ENCODE results near the gene ENDOD1. TPM values are rescaled to one million over a fixed set of nuclear protein-coding genes. Genes with fewer than 3 reads are reported as not detected.

ENDOD1 gene
- 28.2 and 30.3 TPM in 2 replicates for total RNA-seq

DNA sequence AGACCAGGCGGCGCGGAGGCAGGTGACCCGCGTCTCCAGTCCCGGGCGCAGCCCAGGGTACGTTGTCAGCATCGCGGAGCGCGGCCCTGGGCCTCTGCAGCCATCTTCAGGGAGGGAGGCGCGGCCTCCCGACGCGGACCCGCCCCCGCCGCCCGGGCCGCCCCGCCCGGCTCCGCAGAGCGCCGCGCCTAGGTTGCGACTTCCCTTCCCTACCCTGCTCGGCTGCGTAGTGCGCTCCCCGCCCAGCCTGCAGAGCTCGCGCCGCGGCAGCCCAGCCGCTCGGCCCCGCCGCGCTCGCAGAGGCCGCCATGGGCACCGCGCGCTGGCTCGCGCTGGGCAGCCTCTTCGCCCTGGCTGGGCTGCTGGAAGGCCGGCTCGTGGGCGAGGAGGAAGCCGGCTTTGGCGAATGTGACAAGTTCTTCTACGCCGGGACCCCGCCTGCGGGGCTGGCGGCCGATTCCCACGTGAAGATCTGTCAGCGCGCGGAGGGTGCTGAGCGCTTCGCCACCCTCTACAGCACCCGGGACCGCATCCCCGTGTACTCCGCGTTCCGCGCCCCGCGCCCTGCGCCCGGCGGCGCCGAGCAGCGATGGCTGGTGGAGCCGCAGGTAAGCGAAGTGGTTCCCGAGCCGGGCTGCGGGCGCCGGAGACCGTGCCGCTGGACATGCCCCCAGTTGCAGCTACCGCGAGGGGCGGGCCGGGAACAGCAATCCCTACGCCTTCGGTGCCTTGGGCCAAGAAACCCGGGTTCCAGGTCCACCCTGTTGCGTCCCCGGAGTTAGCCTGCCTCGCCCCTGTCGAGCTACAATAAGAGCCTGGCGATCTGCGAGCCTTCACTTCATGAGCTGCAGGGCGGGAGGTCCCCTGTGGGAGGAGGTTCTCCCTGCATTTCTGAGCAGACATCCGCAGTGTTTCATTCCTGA is at the start of gene ENDOD1:
TSS of gene ENDOD1 (plus strand) at position 227 of the 923 bp plus-strand sequence. CDS start at position 309, 82 bp downstream.

DNA sequence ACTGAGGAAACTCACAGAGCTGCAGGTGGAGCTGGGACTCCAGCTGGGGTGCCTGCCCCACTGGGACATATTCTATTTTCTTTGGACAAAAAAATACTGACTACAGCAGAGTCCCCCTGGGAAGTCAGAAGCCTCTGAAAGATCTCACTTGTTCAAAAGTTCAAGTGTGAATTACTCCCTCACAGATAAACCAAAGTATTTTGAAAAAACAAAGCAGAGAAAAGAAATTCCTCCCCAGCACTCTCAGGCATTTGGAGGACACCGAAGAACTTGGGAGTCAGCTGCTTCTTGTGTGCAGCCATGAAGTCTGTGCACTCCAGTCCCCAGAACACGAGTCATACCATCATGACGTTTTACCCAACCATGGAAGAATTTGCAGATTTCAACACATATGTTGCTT is 40.5 kb upstream of the ENDOD1 start, which contains the start of gene KDM4F:
TSS of gene KDM4F (plus strand) at position 301 of the 400 bp plus-strand sequence.

DNA sequence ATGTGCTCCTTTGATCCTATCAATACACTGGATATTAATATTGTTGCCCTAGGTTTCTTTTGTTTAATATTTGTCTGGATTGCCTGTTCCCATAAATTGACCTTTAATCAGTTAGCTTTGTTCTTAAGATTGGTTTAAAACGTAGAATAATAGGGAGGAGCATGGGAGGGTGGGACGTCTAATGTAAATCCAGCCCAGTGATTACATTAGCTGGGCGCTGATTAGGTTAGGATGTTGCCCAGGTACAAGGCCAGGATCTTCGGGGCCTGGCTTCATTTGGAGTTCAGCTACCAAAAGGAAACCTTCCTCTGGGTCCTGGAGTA is 23.0 kb upstream of the ENDOD1 start, which contains the start of gene SRSF8:
TSS of gene SRSF8 (plus strand) at position 204 of the 323 bp plus-strand sequence. CDS start 308 bp downstream, outside the sequence.

Other genes with a start within 250 kb of the ENDOD1 start
- 41.1 and 48.3 TPM in 2 replicates for gene CWC15, start 116.3 kb upstream of the ENDOD1 start, total RNA-seq
- gene KDM4D, start 116.1 kb upstream of the ENDOD1 start, total RNA-seq = 0.09 and 0.47 TPM in 2 replicates
- under 0.01 TPM in 1 of 2 replicates, not detected in the other for gene KDM4E, start 64.6 kb upstream of the ENDOD1 start, total RNA-seq
- gene KDM4F, start 40.4 kb upstream of the ENDOD1 start, total RNA-seq = not detected in 2 replicates
- 6.9 and 8.5 TPM in 2 replicates for gene SRSF8, start 22.9 kb upstream of the ENDOD1 start, total RNA-seq
- 26.4 and 35.3 TPM in 2 replicates for gene SESN3, start 141.4 kb downstream of the ENDOD1 start, total RNA-seq

Measured in bronchial smooth muscle cell (primary cell).